Neural crest cell (in vitro differentiated cells): ENCODE data around the gene TPCN1. TPM values are rescaled to one million over a fixed set of nuclear protein-coding genes. Genes with fewer than 3 reads are reported as not detected.

Source experiments
- DNase-seq: peaks from one replicate; pipeline ENCODE4 v3.0.0; 2021; ENCODE audit warnings: low read depth, mixed read lengths, low spot score
- H3K27ac Mint-ChIP-seq: one replicate; pipeline ENCODE4 v1.8.0; 2021; ENCODE audit warnings: mild to moderate bottlenecking, mixed read lengths; ENCODE audit not compliant: unreplicated experiment
- H3K27me3 Mint-ChIP-seq: 2 replicates; pipeline ENCODE4 v1.8.0; 2021; ENCODE audit warnings: low read depth, mild to moderate bottlenecking, mixed read lengths
- H3K36me3 Mint-ChIP-seq: 2 replicates; pipeline ENCODE4 v1.8.0; 2021; ENCODE audit warnings: low read depth, mild to moderate bottlenecking, mixed read lengths
- H3K4me1 Mint-ChIP-seq: 2 replicates; pipeline ENCODE4 v1.8.0; 2021; ENCODE audit warnings: mixed read lengths
- H3K4me3 Mint-ChIP-seq: one replicate; pipeline ENCODE4 v1.8.0; 2021; ENCODE audit warnings: mild to moderate bottlenecking, mixed read lengths
- H3K9me3 Mint-ChIP-seq: 2 replicates; pipeline ENCODE4 v1.8.0; 2021; ENCODE audit warnings: mixed read lengths
- total RNA-seq: library from RNA; stranded (reverse); gene quantifications from 2 replicates; pipeline ENCODE4 v1.2.1, GENCODE V29; 2021
- TF ChIP-seq, protein P1 (sequence below): fragments of 200-600 bp; sonication (generic); conservative IDR thresholded peaks from 2 replicates; pipeline ENCODE4 v1.5.0; 2021; ENCODE audit warnings: antibody characterized with exemption, mild to moderate bottlenecking

The TPCN1 gene
- total RNA-seq, 1 donor from 2014 or later: 18.3 TPM

DNA sequence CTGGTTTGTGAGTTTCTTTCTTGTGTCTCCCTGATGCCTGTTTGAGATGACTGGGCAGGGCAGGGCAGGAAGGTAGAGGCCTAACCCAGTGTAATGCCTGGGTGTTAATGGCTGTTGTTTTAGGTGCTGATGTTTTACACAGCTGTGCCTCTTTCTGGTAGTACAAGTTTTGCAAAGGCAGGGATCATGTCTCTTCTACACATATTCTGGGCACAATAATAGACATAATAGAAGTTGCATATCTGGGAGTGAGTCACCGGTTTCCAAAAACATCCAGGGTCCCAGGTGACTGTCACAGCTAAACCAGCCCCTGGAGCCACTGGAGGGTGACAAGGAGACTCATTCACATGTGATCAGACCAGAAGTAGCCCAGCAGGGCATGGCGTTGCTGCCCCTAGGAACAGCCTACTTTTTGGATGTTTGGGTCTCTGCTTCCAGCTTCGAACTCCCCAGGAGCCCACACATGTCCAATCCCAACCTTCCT is 18.1 kb downstream of the TPCN1 start:
- Mint-ChIP-seq H3K27me3 (no peaks in the 10 kb centered on the region), H3K36me3 (peaks cover 2% of the 10 kb centered on the region), H3K4me1 (peaks cover 27% of the 10 kb centered on the region), H3K9me3 (no peaks in the 10 kb centered on the region), H3K27ac (no peak overlapping the region), H3K4me3 (no peak overlapping the region)
- DNase-seq: no peak
- TF ChIP-seq, protein P1, sequence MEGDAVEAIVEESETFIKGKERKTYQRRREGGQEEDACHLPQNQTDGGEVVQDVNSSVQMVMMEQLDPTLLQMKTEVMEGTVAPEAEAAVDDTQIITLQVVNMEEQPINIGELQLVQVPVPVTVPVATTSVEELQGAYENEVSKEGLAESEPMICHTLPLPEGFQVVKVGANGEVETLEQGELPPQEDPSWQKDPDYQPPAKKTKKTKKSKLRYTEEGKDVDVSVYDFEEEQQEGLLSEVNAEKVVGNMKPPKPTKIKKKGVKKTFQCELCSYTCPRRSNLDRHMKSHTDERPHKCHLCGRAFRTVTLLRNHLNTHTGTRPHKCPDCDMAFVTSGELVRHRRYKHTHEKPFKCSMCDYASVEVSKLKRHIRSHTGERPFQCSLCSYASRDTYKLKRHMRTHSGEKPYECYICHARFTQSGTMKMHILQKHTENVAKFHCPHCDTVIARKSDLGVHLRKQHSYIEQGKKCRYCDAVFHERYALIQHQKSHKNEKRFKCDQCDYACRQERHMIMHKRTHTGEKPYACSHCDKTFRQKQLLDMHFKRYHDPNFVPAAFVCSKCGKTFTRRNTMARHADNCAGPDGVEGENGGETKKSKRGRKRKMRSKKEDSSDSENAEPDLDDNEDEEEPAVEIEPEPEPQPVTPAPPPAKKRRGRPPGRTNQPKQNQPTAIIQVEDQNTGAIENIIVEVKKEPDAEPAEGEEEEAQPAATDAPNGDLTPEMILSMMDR: no peak

DNA sequence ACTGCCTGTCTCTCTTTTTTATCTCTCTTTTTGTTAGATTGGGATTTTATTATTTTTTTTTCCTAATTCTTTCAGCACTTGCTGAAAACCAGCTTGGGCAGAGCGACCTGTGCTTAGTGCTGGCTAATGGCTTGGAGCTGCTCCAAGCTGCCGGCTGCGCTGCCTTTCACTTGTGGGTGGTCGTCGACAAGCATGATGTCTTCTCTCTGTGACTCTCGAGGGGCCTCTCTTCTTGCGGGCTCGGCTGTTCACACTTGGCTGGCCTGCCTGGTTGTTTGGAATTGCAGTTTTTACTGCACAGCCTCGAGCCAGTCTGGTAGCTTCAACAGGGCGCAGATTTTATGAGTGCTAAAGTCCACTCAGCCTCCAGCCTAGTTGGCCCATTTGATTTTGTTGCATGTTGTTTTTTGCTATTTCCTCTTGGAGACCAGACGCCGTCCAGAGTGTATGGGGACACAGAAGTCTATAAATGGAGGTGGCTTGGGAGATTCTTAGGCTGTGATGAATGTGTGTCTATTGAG is 18.6 kb downstream of the TPCN1 start:
- H3K27me3 Mint-ChIP-seq: no peaks in the 10 kb centered on the region
- no peaks in the 10 kb centered on the region for H3K9me3 Mint-ChIP-seq
- H3K4me3 Mint-ChIP-seq: no peak overlapping the region
- H3K27ac Mint-ChIP-seq: no peak overlapping the region
- DNase-seq: no peak
- TF ChIP-seq, protein P1: no peak
- peaks cover 2% of the 10 kb centered on the region for H3K36me3 Mint-ChIP-seq
- H3K4me1 Mint-ChIP-seq: peaks cover 33% of the 10 kb centered on the region

DNA sequence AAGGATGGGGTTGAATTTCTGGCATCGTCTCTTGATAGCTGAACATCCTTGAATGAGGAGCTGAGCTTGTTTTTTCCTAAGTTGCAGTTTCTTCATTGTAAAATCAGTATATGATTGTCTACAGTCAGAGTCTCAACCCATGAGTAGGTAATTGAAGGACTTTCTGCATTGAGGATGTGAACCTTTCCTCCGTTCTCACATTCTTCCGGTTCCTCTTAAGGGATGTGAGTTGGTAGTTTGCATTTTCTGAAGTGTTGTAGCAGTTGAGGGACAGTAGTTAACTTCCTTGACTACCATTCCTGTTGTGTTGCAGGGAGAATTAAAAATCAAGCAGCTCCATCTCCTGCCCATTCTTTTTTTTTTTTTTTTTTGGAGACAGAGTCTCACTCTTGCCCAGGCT is 19.1 kb downstream of the TPCN1 start:
- no peaks in the 10 kb centered on the region for H3K9me3 Mint-ChIP-seq
- no peak for DNase-seq
- H3K4me3 Mint-ChIP-seq: no peak overlapping the region
- peaks cover 2% of the 10 kb centered on the region for H3K36me3 Mint-ChIP-seq
- TF ChIP-seq, protein P1: no peak
- H3K4me1 Mint-ChIP-seq: peaks cover 34% of the 10 kb centered on the region
- no peaks in the 10 kb centered on the region for H3K27me3 Mint-ChIP-seq
- no peak overlapping the region for H3K27ac Mint-ChIP-seq

DNA sequence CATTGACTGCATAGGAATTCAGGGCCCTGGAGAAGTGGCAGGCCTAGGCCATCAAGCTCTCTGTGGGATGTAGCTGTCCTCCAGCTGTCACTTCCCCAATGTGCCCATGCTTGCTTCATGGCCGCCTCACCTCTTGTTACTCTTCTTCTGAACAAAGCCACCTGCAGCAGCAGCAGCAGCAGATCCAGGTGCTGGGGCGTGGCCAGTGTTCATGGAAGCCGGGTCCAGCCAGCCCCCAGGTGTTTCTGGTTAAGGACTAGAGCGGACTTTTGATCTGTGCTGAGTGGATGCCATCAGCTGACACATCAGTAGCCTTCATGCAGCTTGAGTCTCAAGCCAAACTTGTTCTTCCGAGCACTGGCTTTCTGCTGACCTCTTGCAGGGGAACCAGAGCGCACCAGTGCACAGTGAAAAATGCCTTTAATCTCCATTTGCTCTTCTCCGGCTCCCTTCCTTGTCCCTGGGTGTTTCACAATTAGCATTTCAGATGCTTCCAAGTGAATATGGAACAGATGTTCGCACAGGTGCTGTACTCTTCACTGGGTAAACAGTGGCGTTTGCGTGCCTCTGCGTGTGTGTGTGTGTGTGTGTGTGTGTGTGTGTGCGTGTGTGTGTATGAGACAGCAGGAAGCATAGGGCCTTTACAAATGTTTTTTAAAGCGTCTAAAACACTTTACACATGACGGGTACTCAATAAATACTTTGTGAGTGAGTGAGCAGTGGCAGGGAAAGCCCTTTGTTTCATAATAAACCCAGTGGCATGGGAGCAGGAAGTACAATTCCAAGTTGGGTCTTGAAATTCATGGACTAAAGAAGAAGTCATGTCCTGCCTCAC is 20.1 kb downstream of the TPCN1 start:
- Mint-ChIP-seq H3K27me3 (no peaks in the 10 kb centered on the region), H3K36me3 (peaks cover 2% of the 10 kb centered on the region), H3K4me1 (peaks cover 40% of the 10 kb centered on the region), H3K27ac (no peak overlapping the region), H3K9me3 (no peaks in the 10 kb centered on the region), H3K4me3 (no peak overlapping the region)
- no peak for DNase-seq
- TF ChIP-seq, protein P1: no peak

DNA sequence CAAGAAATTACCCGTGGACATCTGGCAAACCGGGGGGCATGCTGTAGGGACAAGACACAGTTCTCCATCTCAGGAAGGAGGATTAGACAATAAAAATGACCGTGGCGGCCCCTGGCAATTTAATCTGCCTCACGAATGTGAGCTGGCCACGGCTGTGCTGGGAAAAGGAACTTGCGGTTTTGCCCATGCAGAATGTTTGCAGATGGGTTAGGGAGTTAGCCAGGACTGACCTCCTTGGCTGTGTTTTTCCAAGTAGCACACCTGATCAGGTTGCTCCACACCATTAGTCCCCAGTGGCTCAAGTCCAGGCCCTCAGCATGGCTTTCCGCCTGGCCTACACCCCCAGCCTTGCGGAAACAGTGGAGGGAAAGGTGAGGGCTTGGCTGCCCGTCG is 20.8 kb downstream of the TPCN1 start:
- Mint-ChIP-seq H3K27ac (no peak overlapping the region), H3K27me3 (no peaks in the 10 kb centered on the region), H3K4me1 (peaks cover 45% of the 10 kb centered on the region), H3K9me3 (no peaks in the 10 kb centered on the region), H3K36me3 (peaks cover 2% of the 10 kb centered on the region), H3K4me3 (no peak overlapping the region)
- TF ChIP-seq, protein P1: no peak
- DNase-seq: no peak
